NCI-H128 (cell line): ENCODE data around the gene CNIH2.
"Not testable (repeated sequence)": the region's sequence is repeated elsewhere in the genome, so short reads cannot be mapped to it uniquely, and the experiment has no call there.

Source experiments
- DNase-seq: peaks from one replicate; lab custom pipeline; 2025; ENCODE audit not compliant: unreplicated experiment; lab: John Stamatoyannopoulos, UW

CNIH2 gene

DNA sequence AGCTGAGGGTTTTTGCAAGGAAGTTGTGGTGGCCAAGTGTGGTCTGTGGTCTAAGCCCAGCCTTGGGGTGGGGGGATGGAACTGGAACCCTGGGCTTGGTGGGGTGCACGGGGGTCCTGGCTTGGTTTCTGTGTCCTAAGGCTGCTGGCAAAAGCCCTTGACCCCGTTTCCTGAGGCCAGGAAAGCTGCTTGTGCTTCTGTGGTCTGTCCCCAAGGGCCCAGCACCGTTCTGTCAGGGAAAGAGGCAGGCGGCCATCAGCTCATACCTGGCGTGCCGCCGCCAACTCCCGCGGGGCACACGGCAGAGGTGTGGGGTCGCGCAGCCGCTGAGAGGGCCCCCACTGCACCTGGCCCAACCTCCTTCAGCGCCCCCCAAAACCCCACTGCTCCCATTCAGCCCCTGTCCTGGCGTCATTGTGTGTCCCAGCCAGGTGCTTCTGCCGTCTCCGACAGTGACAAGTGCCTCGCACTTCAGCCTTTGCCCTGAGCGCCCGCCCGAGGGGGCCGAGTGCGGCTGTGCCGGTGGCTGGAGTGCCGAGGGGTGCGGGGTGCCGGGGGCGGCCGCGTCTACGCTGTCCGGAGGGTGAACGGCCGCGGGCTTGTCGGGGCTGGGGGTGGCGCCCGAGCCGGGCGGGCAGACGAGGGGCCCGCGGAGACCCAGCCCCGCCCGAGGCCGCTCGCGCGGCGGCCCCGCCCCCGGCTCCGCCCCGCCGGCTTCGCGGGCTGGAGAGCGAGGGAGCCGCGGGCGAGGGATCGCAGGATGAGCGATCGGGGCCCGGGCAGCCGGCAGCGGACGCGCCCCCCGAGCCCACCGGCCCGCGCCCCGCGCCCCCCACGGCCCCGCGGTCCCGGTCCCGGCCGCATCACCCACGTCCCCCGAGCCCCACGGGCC, at the start of gene CNIH2:
CNIH2 (plus strand) TSS at position 705 of the 892 bp plus-strand sequence. CDS start 282 bp downstream, outside the sequence.
- DNase-seq = no peak

DNA sequence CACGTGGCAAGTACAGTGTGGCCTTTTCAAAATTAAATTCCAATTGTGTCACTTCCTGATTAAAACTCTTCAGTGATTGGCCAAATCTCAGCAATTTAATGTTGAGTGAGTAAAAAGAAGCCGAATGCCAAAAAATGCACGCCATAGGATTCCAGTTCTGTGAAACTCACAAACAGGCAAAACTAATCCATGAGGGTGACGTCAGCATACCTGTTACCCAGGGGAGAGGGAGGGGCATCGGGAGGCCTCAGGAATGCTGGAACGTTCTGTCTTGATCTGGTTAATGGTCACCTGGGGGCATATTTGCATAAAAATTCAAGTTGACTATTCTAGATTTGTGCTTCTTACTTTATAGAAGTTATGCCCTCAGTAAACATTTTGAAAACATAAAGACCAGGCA, 49.5 kb upstream of the CNIH2 start:
- no peak for DNase-seq

DNA sequence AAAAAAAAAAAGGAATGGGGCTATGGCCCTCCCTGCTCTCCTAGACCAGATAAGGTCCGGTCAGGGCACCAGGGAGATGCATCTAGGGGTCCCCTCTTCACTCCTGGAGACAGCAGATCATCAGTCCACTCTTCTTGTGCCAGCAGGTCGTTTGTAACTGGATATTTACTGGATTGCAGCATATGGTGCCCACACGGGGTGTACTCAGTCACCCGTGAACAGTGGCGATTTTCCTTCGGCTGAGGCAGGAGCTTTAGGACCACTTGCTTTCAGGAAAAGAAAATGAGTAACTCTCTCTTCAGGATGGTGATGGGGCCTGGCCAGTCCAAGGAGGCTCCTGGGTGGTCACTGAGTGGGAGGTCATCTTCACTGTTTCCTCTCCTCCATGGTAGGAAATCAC, 47.8 kb upstream of the CNIH2 start:
- DNase-seq = no peak

DNA sequence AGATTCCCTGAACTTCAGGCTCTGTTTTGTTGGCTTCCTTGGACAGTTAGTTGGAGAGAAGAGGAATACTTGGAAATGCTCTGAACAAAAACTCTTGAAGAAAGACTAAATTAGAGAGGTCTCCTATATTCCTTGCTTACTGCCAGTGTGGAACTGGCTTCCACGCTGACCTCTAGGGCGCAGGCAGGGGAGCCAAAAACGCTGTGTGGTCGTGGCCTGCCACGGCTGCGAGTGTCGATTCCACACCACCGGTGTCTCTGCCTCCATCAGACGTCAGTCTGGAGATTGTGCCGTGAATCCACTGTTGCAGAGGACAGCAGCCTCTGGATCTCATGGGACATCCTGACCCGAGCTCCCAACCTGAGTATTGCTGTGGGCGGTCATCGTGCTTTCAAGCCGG, 47.0 kb upstream of the CNIH2 start:
- no peak for DNase-seq

DNA sequence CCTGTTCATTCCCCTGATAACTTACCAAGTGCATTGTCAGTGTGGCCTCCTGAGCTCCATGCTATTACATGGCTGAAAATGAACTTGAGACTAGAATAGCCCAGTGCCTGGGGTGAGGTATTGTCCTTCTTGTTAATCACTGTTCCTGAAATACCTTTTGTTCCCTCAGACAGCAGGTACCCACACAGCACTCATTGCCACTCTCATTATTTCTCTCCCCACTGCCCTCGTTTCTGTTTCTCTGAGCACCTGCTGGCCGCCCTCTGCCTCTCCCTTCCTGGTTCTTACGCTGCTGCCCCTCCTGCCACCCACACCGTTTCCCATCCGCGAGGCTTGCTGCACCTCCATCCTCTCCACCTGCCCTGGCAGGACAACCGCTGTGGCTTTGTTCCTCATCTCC, 46.4 kb upstream of the CNIH2 start:
- no peak for DNase-seq

DNA sequence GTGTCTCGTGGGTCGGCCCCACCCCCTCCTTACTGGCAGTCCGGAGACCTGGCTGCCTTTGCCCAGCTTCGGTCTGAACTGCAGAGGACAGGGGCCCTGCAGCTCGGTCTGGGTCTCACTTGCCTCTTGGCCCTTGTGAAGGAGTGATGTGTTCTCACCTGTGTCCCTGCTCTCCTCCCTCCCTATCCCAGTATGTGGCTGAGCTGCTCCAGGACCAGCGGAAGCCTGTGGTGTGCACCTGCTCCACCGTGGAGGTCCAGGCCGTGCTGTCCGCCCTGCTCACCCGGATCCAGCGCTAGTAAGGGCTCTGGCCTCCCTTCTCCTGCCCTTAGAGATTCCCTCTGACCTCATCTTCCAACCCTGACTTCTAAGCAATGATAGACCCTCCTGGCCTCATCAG, 45.2 kb upstream of the CNIH2 start:
- no peak for DNase-seq

DNA sequence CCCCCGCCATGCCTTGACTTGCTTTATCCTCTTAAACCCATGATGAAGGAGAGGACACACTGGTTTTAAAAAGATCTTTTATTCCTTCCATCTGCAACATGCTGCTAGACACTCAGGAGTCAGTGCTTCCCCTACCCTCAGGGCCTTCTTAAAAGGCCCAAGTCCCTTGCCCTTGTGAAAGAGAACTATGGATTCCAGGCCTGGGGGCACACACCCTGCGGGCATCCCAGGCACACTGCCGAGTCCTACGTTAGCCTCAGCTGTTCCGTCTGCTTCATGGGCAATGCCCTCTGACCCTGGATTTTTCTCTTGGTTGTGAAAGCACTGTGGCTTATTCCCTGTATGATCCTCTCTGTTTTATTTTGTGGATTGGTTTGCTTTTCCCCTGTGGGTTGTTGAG, 44.7 kb upstream of the CNIH2 start:
- no peak for DNase-seq

DNA sequence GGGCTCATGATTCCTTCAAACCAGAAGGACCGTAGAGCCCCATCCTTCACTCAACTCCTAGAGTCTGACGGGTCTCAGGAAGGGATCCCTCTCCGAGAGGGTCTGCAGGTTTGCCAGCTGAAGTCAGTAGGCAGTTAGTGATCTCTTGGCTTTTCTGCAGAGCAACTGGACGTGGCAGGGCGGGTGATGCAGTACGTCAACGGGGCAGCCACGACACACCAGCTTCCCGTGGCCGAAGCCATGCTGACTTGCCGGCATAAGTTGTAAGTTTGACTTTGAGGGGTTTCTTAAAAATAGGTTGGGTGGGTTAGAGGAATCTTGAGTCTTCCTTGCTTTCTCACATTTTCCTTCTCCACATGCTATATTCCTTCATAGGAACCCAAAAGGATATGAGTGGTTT, 42.8 kb upstream of the CNIH2 start:
- no peak for DNase-seq

DNA sequence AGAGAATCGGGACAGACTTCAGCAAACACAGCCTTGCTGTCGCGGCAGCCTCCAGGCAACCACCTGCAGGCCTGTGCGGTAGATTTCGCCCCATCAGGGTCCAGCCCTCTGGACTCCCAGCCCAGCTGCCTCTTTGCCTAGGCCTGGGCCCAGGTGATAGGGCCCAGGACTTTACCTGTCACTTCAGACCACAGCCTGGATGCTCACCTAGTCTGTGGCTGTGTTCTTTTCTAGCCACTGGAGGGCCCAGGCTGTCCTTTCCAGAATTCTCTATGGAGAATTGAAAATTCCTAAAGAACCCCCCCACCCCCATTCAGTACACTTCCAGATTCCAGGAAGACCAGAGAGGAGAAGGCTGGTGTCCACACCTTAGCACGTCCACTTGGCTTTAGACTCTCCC, 40.1 kb upstream of the CNIH2 start:
- no peak for DNase-seq

DNA sequence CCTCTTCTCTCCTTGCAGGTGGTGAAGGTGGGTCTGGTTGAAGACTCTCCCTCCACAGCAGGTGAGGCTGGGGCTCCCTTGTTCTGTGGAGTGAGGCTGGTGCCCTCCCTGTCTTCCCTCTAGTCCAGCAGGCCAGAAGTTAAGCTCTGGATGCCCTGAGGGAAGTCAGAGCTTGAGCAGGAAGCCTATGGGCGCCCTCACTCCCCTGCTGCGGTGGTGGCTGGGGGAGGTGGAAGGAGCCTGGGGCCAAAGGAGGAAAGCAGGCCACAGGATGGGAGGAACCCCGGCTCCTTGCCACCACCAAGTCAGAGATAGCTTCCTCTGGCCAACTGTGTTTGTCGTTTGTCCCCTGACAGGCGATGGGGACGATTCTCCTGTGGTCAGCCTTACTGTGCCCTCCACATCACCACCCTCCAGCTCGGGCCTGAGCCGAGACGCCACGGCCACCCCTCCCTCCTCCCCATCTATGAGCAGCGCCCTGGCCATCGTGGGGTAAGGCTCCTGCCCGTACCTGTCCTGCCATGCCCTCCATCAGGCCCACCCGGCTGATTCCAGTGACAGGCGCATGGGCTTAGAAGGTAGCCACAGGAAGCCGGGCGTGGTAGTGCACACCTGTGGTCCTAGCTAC, 39.1 kb upstream of the CNIH2 start:
- DNase-seq = no peak

DNA sequence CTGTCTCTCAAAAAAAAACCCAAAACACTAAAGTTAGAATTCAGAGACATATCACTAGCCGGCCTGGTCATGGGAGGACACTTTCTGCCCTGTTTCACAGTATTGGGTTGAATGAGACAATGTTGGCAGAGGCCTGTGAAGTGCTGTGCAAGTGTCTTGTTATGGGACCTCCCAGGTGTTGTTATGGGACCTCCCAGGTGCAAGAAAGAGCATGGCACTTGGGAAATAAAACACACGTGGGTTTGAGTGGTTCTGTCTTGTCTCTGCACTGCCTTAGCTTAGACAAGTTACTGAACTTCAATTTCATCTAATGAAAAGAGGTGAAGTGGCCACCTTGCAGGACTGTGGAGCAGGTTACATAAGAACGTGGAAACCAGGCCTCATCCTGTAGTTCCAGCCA, 38.5 kb upstream of the CNIH2 start:
- no peak for DNase-seq

DNA sequence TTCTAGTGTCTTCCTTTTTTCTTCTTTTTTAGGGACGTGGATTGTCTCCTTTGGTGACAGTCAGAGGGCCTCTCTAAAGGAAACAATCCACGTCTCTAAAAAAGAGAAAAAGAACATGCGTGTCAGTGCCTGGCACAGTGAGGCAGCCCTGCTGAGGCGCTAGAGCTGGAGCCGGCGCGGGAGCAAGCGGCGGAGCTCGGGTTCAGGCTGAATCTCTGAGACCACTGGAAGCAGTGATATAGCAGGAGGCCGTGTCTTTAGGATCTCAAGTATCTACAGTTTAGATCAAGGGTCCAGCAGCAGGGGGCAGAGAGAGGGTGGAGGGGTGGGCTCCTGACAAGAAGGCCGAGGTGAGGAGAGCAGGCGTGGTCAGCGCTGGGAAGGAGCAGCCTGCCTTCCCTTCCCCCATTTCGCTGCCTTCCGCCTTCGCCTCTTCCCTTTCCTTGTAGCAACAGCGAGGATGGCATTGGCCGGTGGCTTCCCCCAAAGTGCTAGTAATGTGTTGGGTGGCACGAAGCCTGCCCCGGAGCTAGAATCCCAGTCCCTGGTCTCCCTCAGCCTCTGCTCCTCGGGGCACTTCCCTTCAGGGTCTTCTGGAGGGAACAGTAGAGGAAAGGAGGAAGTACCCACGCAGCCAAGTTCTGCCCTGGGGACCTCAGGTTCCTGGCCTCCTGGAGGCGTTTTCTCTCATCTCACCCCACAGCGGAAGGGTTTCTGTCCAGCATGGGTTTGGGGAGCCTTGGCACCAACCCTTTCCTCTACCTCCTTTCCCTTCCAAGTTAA, 37.8 kb upstream of the CNIH2 start:
- DNase-seq = no peak

DNA sequence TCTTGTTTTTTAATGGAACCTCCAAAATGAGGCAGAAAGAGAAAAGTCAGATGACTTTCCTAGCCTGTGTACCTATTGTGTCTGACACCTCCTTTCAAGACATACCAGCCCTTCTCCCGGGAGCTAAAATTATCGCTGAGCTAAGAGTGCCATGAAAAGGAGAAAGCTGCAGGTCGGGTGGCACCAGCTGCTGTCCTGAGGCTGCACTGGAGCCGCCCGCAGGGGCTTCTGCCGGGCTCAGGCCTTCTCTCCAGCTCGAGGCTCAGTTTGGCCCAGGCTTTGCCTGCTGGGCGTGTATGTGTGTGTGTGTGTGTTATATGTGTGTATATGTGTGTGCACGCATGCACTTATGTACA, 37.2 kb upstream of the CNIH2 start:
- DNase-seq = no peak

DNA sequence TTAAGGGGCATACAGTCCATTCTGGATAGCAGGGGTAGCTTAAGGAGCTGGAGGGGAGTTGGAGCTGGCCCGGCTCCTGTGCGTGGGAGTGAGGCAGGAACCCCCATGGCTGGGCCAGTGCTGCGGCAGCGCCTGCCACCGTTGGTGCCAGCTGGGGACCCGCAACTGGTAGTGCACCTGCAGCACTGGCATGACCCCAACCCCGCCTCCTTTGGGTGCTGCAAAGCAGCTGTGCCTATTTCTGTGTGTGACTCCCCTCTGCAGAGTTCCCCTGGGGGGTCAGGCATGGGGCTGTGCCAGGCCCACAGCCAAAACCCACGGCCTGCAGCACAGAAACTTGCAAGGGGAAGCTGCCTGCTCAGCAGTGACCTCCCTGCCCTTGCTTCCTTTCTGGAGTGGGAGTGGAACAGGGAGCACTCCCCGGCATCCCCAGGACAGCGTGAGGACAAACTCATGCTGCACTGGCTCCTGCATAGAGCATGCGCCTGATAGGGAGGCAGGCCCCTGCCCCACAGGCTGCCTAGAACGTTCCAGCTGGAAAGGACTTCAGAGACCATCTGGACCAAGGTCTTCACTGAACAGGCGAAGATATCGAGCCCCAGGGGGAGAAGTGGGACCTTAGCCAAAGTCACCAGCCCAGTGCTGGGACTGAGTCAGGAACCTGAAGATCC, 35.7 kb upstream of the CNIH2 start:
- no peak for DNase-seq

DNA sequence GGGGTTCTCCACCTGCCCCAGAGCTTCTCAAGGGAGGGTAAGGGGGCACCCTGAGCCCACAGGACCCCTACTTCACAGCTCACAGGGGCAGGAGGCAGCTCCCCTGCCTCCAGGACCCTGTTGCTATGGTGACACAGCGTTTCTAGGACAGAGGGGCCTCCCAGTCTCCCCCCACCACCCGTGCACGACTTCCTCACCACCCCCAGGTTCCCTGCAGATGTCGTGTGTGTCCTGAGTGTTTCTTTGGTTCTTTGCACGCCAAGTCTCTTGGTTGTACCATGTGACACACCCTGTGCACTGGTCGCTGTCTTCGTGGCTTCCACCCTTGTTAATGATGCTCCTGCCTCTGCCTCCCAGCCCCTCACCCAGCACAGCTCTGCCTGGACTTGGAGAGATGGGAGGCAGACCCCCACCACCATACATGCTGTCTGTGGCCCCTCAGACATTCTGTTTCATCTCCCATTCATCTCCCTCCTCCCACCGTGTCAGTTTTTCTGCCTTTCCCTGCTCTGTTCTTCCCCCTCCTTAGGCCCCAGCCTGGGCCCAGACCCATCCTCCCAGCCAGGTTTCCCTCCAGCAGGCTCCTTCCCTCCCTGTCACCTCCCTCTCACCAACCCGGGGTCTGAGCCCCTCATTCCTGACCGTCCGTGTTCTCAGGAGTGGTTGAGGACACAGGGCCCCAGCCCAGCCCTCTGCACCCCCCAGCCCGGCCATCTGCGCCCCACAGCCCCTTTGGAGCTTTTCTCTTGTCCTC, 34.0 kb upstream of the CNIH2 start:
- no peak for DNase-seq

DNA sequence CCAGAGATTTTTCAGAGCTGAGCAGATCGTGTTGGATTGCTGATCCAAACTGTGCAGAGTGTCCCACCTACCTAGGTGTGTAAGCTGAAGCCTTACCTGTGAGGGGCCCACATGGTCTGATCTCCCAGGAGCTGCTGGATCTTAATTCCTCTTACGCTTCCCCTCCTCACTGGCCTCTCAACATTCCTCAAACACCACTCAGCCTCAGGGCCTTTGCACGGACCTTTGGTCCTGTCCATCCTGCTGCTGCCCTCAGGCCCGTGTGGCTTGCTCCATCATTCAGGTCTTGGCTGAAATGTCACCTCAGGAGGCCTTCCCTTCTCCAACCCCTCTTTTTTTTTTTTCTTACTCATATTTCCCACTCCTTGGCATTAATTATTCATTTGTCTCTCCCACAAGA, 30.7 kb upstream of the CNIH2 start:
- DNase-seq = no peak

DNA sequence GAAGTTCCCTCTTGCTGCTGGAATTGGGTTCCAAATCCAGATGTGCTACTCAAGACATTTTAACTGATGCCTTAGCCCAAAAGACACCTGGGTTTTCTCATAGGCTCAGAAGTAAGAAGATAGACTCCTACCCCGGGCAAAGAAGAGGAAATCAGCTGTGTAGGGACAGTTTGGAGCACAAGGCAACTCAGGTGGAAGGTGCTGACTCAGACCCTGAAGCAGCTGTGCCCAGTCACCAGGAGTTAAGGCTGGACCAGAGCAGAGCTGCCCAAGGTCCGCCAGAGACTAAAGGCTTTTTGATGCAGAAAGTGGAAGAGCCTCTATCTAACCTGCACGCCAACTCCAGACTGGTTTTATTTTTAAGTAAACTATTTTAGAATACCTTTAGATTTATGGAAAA, 30.2 kb upstream of the CNIH2 start:
- no peak for DNase-seq

DNA sequence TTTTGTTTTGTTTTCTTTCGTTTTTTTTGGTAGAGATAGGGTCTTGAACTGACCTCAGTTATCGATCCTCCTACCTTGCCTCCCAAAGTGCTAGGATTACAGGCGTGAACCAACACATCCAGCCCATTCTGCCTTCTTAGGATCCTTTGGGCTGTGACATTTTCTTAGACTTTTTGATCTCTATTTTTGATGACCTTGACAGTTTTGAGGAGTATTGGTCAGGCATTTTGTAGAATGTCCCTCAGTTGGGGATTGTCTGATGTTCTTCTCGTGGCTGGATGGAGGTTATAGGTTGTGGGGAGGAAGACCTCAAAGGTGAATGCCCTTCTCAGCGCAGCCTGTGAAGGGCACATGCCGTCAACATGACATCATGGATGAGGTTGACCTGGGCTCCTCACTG, 29.1 kb upstream of the CNIH2 start:
- DNase-seq = no peak

DNA sequence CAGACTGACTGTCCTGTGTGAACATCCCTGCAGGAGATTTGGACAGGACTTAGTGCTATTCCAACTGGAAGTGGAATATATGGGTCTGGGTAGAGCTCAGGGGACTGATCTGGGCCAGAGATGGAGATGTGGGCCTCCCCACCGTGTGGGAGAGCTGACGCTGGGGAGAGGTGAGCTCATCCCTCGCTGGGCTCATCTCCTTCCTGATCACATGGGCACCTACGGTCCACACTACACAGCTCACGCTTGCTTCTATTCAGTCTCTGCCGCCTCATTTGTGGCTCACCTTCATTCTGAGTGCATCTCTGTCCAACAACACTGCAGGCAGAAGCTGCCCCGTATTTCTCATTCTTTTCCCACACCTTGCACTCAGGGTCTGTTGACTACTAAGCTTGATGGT, 26.2 kb upstream of the CNIH2 start:
- DNase-seq = no peak

DNA sequence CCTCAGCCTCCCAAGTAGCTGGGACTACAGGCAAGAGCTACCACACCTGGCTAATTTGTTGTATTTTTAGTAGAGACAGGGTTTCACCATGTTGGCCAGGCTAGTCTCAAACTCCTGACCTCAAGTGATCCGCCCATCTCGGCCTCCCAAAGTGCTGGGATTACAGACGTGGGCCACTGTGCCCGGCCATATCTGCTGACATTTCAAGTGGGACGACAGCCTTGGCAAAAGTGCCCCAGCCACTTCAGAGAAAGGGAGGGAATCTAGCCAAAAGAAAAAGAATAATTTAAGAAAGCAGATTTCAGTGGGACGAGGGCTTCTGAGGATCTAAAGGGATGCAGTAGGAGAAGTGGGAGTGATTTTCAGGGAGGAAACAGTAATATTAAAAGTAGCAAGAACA, 24.9 kb upstream of the CNIH2 start:
- not testable (repeated sequence) for DNase-seq

DNA sequence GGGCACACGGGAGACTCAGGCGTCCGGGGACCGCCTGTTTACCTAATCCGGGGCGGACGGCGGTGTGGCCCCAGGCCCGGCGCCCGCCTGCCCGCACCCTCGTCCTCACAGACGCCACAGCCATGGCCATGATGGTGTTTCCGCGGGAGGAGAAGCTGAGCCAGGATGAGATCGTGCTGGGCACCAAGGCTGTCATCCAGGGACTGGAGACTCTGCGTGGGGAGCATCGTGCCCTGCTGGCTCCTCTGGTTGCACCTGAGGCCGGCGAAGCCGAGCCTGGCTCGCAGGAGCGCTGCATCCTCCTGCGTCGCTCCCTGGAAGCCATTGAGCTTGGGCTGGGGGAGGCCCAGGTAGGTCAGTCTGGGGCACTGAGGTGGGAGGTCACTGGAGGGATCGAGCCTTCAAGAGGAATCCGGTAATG, 19.5 kb upstream of the CNIH2 start:
- no peak for DNase-seq
